Measurements from ENCODE around the gene ABCB8. TPM values are rescaled to one million over a fixed set of nuclear protein-coding genes. Genes with fewer than 3 reads are reported as not detected.

The ABCB8 gene
- total and polyA plus RNA-seq, 11 donors, result 13.6 to 34.5 (median 26.0) TPM

DNA sequence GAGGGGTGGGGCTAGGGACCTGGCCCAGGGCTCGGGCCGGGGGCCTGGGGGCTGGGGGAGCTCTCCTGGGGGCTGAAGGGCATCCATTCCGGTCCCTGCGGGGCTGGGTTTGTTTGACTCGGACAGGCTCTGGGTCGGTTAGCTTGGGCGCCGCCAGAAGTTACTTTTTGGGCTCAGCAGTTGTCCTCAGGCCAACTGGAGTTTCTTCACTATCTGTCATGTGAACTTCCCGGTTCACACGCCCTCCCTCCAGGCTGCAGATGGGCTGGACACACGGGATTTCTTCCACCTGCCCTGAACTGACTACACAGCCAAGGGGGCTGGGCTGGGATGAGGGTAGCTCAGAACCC is 34.9 kb downstream of the ABCB8 start:
- ATAC-seq (no peak), DNase-seq (no peak)
- peak overlapping the region in 9 of 12 donors; percentile 46 to 99 (median 70) for H3K27ac ChIP-seq
- H3K36me3 ChIP-seq, result peaks cover 0 to 48% (median 44%) of the 10 kb centered on the region in 9 donors
- intact Hi-C loops (cut with DNase I), result loop anchor here in 2 of 10 donors (1.0 to 10.0 kb wide), 2 partner anchors 16 to 52 kb away; no protein-coding TSS in a partner anchor
- TF ChIP-seq, protein P1, sequence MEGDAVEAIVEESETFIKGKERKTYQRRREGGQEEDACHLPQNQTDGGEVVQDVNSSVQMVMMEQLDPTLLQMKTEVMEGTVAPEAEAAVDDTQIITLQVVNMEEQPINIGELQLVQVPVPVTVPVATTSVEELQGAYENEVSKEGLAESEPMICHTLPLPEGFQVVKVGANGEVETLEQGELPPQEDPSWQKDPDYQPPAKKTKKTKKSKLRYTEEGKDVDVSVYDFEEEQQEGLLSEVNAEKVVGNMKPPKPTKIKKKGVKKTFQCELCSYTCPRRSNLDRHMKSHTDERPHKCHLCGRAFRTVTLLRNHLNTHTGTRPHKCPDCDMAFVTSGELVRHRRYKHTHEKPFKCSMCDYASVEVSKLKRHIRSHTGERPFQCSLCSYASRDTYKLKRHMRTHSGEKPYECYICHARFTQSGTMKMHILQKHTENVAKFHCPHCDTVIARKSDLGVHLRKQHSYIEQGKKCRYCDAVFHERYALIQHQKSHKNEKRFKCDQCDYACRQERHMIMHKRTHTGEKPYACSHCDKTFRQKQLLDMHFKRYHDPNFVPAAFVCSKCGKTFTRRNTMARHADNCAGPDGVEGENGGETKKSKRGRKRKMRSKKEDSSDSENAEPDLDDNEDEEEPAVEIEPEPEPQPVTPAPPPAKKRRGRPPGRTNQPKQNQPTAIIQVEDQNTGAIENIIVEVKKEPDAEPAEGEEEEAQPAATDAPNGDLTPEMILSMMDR (IDR thresholded peaks at IDR 0.05), result no peak
- TF ChIP-seq POLR2A (IDR thresholded peaks at IDR 0.05), result no peak
- H3K4me1 ChIP-seq, result peaks cover 9 to 46% (median 39%) of the 10 kb centered on the region in 12 donors
- 28 to 54% (median 45%) methylated on average over 5 to 11 of the region's 11 CpGs for WGBS, 4 donors
- no peaks in the 10 kb centered on the region for H3K9me3 ChIP-seq
- H3K4me3 ChIP-seq, result peak overlapping the region in 6 of 12 donors; percentile 23 to 30 (median 26)
- no peaks in the 10 kb centered on the region for H3K27me3 ChIP-seq

DNA sequence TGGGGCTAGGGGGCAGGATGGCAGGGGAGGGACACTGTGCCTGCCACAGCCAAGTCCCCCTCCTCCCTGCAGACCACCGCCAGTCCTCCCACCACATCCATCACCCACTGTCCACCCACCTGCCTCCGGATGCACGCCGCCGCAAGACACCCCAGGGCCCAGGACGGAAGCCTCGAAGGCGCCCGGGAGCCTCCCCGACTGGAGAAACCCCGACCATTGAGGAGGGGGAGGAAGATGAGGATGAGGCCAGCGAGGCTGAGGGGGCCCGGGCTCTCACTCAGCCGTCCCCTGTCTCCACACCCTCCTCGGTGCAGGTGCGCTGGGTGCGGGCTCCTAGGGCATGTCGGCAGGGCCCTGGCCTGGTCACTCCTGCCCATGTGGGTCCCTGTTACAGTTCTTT is 36.2 kb downstream of the ABCB8 start:
- Histone ChIP-seq H3K4me3 (no peak overlapping the region), H3K4me1 (peaks cover 9 to 37% (median 30%) of the 10 kb centered on the region in 12 donors), H3K27me3 (no peaks in the 10 kb centered on the region), H3K27ac (no peak overlapping the region), H3K36me3 (peaks cover 0 to 61% (median 56%) of the 10 kb centered on the region in 9 donors), H3K9me3 (no peaks in the 10 kb centered on the region)
- intact Hi-C loops (cut with DNase I), result loop anchor here in 1 of 10 donors (10.0 kb wide), 1 partner anchor 50 kb away; no protein-coding TSS in a partner anchor
- TF ChIP-seq, protein P1 (IDR thresholded peaks at IDR 0.05), result no peak
- TF ChIP-seq POLR2A (IDR thresholded peaks at IDR 0.05), result no peak
- ATAC-seq (no peak), DNase-seq (no peak)
- WGBS, 4 donors, result 95 to 98% (median 96%) methylated on average over 17 to 18 of the region's 18 CpGs

DNA sequence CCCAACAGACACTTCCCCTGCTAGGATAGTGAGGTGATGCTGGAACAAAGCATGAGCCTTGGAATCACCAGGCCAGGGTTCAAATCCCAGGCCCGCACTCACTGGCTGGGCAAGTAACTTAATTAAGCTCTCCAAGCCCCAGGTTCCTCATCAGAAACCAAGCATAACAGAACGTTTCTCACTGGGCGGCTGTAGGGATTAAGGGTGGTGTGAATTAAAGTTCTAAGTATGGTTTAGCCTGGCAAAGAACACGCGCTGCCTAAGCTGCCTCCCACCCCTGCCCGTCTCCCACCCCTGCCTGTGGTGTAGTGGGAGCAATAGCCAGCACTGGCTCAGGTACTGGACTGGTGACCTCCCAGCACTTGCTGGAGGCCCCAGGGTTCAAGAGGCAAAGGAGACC is 36.7 kb downstream of the ABCB8 start:
- Histone ChIP-seq H3K4me1 (peaks cover 9 to 36% (median 29%) of the 10 kb centered on the region in 12 donors), H3K27ac (no peak overlapping the region), H3K36me3 (peaks cover 0 to 66% (median 61%) of the 10 kb centered on the region in 9 donors), H3K27me3 (no peaks in the 10 kb centered on the region), H3K4me3 (no peak overlapping the region), H3K9me3 (no peaks in the 10 kb centered on the region)
- no peak for TF ChIP-seq POLR2A (IDR thresholded peaks at IDR 0.05)
- TF ChIP-seq, protein P1 (IDR thresholded peaks at IDR 0.05), result no peak
- 88 to 91% (median 88%) methylated on average over 6 of the region's 6 CpGs for WGBS, 4 donors
- intact Hi-C loops (cut with DNase I), result loop anchor here in 1 of 10 donors (10.0 kb wide), 1 partner anchor 50 kb away; no protein-coding TSS in a partner anchor
- ATAC-seq, result no peak
- no peak for DNase-seq

DNA sequence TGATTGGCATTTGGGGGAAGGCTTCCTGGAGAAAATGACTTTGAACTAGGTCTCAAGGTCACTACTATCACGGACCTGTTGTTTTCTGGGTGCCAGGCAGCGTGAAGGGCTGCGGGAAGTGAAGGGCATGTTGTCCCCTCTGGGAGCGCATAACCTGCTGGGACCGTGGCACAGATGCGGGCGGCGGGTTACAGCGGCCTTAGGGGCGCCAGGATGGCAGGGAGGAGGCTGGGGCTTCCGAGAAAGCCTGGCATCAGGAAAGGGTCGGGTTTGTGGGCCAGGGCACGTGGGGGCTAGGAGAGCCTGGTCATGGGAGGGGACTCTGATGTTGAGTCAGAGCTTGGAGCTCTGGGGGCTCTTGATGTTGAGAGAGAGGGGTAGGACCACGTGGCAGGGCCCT is 37.3 kb downstream of the ABCB8 start:
- intact Hi-C loops (cut with DNase I), result loop anchor here in 1 of 10 donors (10.0 kb wide), 1 partner anchor 49 kb away; no protein-coding TSS in a partner anchor
- Histone ChIP-seq H3K4me3 (no peak overlapping the region), H3K36me3 (peaks cover 0 to 71% (median 66%) of the 10 kb centered on the region in 9 donors), H3K27me3 (no peaks in the 10 kb centered on the region), H3K27ac (no peak overlapping the region), H3K9me3 (no peaks in the 10 kb centered on the region), H3K4me1 (peaks cover 9 to 31% (median 26%) of the 10 kb centered on the region in 12 donors)
- WGBS, 4 donors, result 69 to 84% (median 81%) methylated on average over 14 of the region's 14 CpGs
- no peak for DNase-seq
- TF ChIP-seq, protein P1 (IDR thresholded peaks at IDR 0.05), result no peak
- TF ChIP-seq POLR2A (IDR thresholded peaks at IDR 0.05), result no peak
- no peak for ATAC-seq

All from heart left ventricle (tissue), 16 donors.